ENCODE data around the gene SRSF3.

SRSF3 gene

DNA sequence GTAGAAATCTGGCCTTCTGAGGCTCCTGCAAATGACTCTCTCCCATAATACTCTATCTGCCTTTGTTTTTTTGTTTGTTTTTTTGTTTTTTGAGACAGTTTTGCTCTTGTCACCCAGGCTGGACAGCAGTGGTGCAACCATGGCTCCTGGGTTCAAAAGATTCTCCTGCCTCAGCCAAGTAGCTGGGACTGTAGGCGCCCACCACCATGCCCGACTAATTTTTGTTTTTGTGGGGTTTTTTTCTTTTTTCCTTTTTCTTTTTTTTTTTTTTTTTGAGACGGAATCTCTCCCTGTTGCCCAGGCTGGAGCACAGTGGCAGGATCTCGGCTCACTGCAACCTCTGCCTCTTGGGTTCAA lies 30.3 kb upstream of the SRSF3 start:
- Histone ChIP-seq H3K9ac (ENCODE audit: low read length) (no peak overlapping the region), H3K36me3 (ENCODE audit: insufficient read depth, low read length) (no peaks in the 10 kb centered on the region), H3K9me2 (ENCODE audit: low read depth, low read length) (no peaks in the 10 kb centered on the region), H3K9me3 (ENCODE audit: low read length) (no peaks in the 10 kb centered on the region), H3F3A (ENCODE audit: insufficient read depth, low read length) (no peaks in the 10 kb centered on the region), H3K27ac (ENCODE audit: low read depth, low read length, poor library complexity, severe bottlenecking) (no peak overlapping the region), H3K4me1 (ENCODE audit: insufficient read depth, low read length, severe bottlenecking) (no peaks in the 10 kb centered on the region), H3K4me3 (ENCODE audit: low read depth, low read length, poor library complexity, severe bottlenecking) (no peak overlapping the region), H3K27me3 (ENCODE audit: insufficient read depth, low read length) (no peaks in the 10 kb centered on the region), H3K4me2 (ENCODE audit: low read length) (no peak overlapping the region), H3K79me2 (ENCODE audit: insufficient read depth, low read length) (no peaks in the 10 kb centered on the region), H2AFZ (ENCODE audit: low read length) (no peak overlapping the region), H4K20me1 (ENCODE audit: insufficient read depth, low read length) (no peaks in the 10 kb centered on the region)
- TF ChIP-seq, protein P1, sequence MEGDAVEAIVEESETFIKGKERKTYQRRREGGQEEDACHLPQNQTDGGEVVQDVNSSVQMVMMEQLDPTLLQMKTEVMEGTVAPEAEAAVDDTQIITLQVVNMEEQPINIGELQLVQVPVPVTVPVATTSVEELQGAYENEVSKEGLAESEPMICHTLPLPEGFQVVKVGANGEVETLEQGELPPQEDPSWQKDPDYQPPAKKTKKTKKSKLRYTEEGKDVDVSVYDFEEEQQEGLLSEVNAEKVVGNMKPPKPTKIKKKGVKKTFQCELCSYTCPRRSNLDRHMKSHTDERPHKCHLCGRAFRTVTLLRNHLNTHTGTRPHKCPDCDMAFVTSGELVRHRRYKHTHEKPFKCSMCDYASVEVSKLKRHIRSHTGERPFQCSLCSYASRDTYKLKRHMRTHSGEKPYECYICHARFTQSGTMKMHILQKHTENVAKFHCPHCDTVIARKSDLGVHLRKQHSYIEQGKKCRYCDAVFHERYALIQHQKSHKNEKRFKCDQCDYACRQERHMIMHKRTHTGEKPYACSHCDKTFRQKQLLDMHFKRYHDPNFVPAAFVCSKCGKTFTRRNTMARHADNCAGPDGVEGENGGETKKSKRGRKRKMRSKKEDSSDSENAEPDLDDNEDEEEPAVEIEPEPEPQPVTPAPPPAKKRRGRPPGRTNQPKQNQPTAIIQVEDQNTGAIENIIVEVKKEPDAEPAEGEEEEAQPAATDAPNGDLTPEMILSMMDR (IDR thresholded peaks at IDR 0.05; ENCODE audit: low read length): no peak
- TF ChIP-seq EZH2 (IDR thresholded peaks at IDR 0.05; ENCODE audit: borderline replicate concordance, low read length): no peak

DNA sequence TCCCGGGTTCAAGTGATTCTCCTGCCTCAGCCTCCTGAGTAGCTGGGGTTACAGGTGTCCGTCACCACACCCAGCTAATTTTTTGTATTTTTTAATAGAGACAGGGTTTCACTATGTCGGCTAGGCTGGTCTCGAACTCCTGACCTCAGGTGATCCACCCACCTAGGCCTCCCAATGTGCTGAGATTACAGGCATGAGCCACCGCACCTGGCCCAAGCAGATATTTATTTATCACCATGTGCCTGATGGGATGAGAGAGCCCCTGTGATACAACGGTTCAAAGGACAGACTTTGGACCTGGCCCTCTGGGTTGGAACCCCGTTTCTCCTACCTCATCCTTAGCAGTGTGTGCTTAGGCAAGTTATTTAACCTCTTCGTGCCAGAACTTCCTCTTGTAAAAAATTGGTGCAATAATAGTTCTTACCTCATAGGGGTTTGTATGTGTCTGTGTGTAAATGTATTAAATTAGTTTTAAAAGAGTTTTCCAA lies 27.7 kb upstream of the SRSF3 start:
- H3K9ac ChIP-seq (ENCODE audit: low read length): no peak overlapping the region
- no peaks in the 10 kb centered on the region for H3F3A ChIP-seq (ENCODE audit: insufficient read depth, low read length)
- H3K4me2 ChIP-seq (ENCODE audit: low read length): no peak overlapping the region
- H3K9me2 ChIP-seq (ENCODE audit: low read depth, low read length): no peaks in the 10 kb centered on the region
- H3K9me3 ChIP-seq (ENCODE audit: low read length): no peaks in the 10 kb centered on the region
- no peak overlapping the region for H3K4me3 ChIP-seq (ENCODE audit: low read depth, low read length, poor library complexity, severe bottlenecking)
- H2AFZ ChIP-seq (ENCODE audit: low read length): no peak overlapping the region
- no peaks in the 10 kb centered on the region for H3K4me1 ChIP-seq (ENCODE audit: insufficient read depth, low read length, severe bottlenecking)
- no peaks in the 10 kb centered on the region for H4K20me1 ChIP-seq (ENCODE audit: insufficient read depth, low read length)
- no peaks in the 10 kb centered on the region for H3K79me2 ChIP-seq (ENCODE audit: insufficient read depth, low read length)
- H3K27me3 ChIP-seq (ENCODE audit: insufficient read depth, low read length): no peaks in the 10 kb centered on the region
- H3K36me3 ChIP-seq (ENCODE audit: insufficient read depth, low read length): no peaks in the 10 kb centered on the region
- H3K27ac ChIP-seq (ENCODE audit: low read depth, low read length, poor library complexity, severe bottlenecking): no peak overlapping the region
- TF ChIP-seq, protein P1 (IDR thresholded peaks at IDR 0.05; ENCODE audit: low read length): no peak
- TF ChIP-seq EZH2 (IDR thresholded peaks at IDR 0.05; ENCODE audit: borderline replicate concordance, low read length): no peak

- Histone ChIP-seq H3K79me2 (ENCODE audit: insufficient read depth, low read length) (no peaks in the 10 kb centered on the region), H3K9me2 (ENCODE audit: low read depth, low read length) (no peaks in the 10 kb centered on the region), H3K4me2 (ENCODE audit: low read length) (no peak overlapping the region), H3K4me1 (ENCODE audit: insufficient read depth, low read length, severe bottlenecking) (no peaks in the 10 kb centered on the region), H2AFZ (ENCODE audit: low read length) (no peak overlapping the region), H3K36me3 (ENCODE audit: insufficient read depth, low read length) (no peaks in the 10 kb centered on the region), H3K9me3 (ENCODE audit: low read length) (0 out of 2 replicates have a peak, but pooled peaks cover 3% of the 10 kb centered on the region), H4K20me1 (ENCODE audit: insufficient read depth, low read length) (no peaks in the 10 kb centered on the region), H3K9ac (ENCODE audit: low read length) (no peak overlapping the region), H3K4me3 (ENCODE audit: low read depth, low read length, poor library complexity, severe bottlenecking) (no peak overlapping the region), H3F3A (ENCODE audit: insufficient read depth, low read length) (no peaks in the 10 kb centered on the region), H3K27ac (ENCODE audit: low read depth, low read length, poor library complexity, severe bottlenecking) (no peak overlapping the region), H3K27me3 (ENCODE audit: insufficient read depth, low read length) (no peaks in the 10 kb centered on the region)
- TF ChIP-seq, protein P1 (IDR thresholded peaks at IDR 0.05; ENCODE audit: low read length): no peak
- TF ChIP-seq EZH2 (IDR thresholded peaks at IDR 0.05; ENCODE audit: borderline replicate concordance, low read length): no peak
These were observed 23.9 kb upstream of the SRSF3 start for GRCh38 chr6:36570264-36570663.
